Measurements from ENCODE around the gene PPM1E. TPM values are rescaled to one million over a fixed set of nuclear protein-coding genes. Genes with fewer than 3 reads are reported as not detected.

The PPM1E gene
- total and polyA plus RNA-seq, 8 donors = 0.09 to 1.3 (median 0.42) TPM

- H3K36me3 ChIP-seq = no peaks in the 10 kb centered on the region
- no peaks in the 10 kb centered on the region for H3K27me3 ChIP-seq
- H3K9me3 ChIP-seq = no peaks in the 10 kb centered on the region
- intact Hi-C loops (cut with DNase I) = no loop called here
- 44 to 64% methylated on average over 1 of the region's 1 CpG for WGBS, 2 donors
- no peak for TF ChIP-seq CTCF (IDR thresholded peaks at IDR 0.05)
- no peak overlapping the region for H3K4me3 ChIP-seq
- H3K27ac ChIP-seq = no peak overlapping the region
- FAIRE-seq (no peak), DNase-seq (no peak), ATAC-seq (no peak)
- H3K4me1 ChIP-seq = no peaks in the 10 kb centered on the region
Observed at GRCh38 chr17:59018019-59018418, 262.4 kb downstream of the PPM1E start.

- no peak for FAIRE-seq
- Histone ChIP-seq H3K4me1 (no peaks in the 10 kb centered on the region), H3K36me3 (no peaks in the 10 kb centered on the region), H3K27ac (no peak overlapping the region), H3K27me3 (no peaks in the 10 kb centered on the region), H3K4me3 (no peak overlapping the region), H3K9me3 (no peaks in the 10 kb centered on the region)
- no peak for DNase-seq
- no peak for TF ChIP-seq CTCF (IDR thresholded peaks at IDR 0.05)
- no peak for ATAC-seq
- 91 to 95% methylated on average over 2 of the region's 2 CpGs for WGBS, 2 donors
- intact Hi-C loops (cut with DNase I) = no loop called here
Observed at GRCh38 chr17:59024916-59025315, 269.3 kb downstream of the PPM1E start.

DNA sequence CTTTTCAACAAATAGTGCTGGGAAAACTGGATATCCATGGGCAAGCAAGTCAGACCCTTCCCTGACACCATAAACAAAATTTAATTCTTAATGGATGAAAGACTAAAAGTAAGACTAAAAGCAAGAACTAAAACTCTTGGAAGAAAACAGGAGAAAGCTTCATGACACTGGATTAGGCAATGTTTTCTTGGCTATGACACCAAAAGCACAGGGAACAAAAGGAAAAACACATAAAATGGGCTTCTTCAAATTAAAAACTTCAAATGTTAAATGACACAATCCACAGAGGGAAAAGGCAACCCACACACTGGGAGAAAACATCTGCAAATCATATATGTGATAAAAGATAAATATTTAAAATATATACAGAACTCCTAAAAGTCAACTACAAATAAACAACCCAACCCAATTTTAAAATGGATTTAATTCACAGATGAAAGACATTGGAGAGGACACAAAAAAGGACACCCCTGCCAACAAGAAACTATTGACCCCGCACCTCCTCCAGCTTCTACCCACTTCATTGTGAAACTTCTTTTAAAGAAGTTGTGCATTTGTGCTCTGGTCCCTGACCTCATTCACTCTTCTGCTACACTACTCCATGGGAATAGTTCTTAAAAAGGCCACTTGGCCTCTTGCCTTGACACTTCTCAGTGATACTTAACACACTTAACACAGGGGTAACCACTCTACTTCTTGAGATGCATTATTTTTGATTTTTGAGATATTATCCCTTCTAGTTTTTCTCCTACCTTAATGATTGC is 270.7 kb downstream of the PPM1E start:
- ATAC-seq (peak in 1 of 4 donors; percentile 32), DNase-seq (no peak)
- TF ChIP-seq CTCF (IDR thresholded peaks at IDR 0.05) = no peak

DNA sequence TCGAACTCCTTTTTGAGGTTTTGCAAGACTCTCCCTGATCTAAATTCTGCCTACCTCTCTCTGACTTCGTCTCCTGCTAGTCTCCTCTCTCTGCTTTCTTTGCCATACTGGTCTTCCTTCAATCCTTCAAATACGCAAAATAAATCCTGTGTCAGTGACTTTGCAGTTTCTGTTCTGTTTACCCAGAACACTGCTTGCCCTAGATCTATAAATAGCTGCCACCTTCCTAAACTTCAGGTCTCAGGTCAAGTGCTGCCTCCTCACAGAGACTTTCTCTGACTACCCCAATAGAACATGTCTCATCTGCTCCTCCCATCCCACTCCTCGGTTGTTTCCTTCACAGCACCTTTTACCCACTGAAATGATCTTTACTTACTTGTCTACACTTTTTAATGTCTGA is 272.1 kb downstream of the PPM1E start:
- no peaks in the 10 kb centered on the region for H3K27me3 ChIP-seq
- no peaks in the 10 kb centered on the region for H3K9me3 ChIP-seq
- no peak for FAIRE-seq
- H3K36me3 ChIP-seq = no peaks in the 10 kb centered on the region
- DNase-seq = no peak
- no peak overlapping the region for H3K4me3 ChIP-seq
- no peaks in the 10 kb centered on the region for H3K4me1 ChIP-seq
- H3K27ac ChIP-seq = no peak overlapping the region
- TF ChIP-seq CTCF (IDR thresholded peaks at IDR 0.05) = no peak
- ATAC-seq = no peak
- intact Hi-C loops (cut with DNase I) = no loop called here
- WGBS, 2 donors = 70 to 75% methylated on average over 4 of the region's 4 CpGs

More for the DNA sequence above, 270.7 kb downstream of the PPM1E start:
- Histone ChIP-seq H3K36me3 (no peaks in the 10 kb centered on the region), H3K9me3 (no peaks in the 10 kb centered on the region), H3K4me1 (no peaks in the 10 kb centered on the region), H3K27ac (no peak overlapping the region), H3K4me3 (no peak overlapping the region), H3K27me3 (no peaks in the 10 kb centered on the region)
- 88 to 92% methylated on average over 1 of the region's 1 CpG for WGBS, 2 donors
- no peak for FAIRE-seq
- intact Hi-C loops (cut with DNase I) = no loop called here

GRCh38 chr17:59028328-59028727 is 272.7 kb downstream of the PPM1E start:
- Histone ChIP-seq H3K9me3 (no peaks in the 10 kb centered on the region), H3K27ac (no peak overlapping the region), H3K27me3 (no peaks in the 10 kb centered on the region), H3K36me3 (no peaks in the 10 kb centered on the region), H3K4me3 (no peak overlapping the region), H3K4me1 (no peaks in the 10 kb centered on the region)
- no peak for FAIRE-seq
- no peak for DNase-seq
- no peak for TF ChIP-seq CTCF (IDR thresholded peaks at IDR 0.05)
- intact Hi-C loops (cut with DNase I) = no loop called here
- no peak for ATAC-seq
- 89 to 93% methylated on average over 6 of the region's 6 CpGs for WGBS, 2 donors
